PC-9 (cell line): ENCODE results near the gene GTF2H2C.
"Not testable (repeated sequence)": the region's sequence is repeated elsewhere in the genome, so short reads cannot be mapped to it uniquely, and the experiment has no call there.

Source experiments
- CTCF ChIP-seq: fragments of 200-600 bp; sonication (generic); conservative IDR thresholded peaks from 2 replicates; pipeline ENCODE4 v1.6.1; 2017; ENCODE audit warnings: mixed run types, antibody characterized with exemption, mild to moderate bottlenecking, moderate library complexity
- EZH2 ChIP-seq: fragments of 200-600 bp; sonication (generic); IDR thresholded peaks from 2 replicates; pipeline ENCODE4 v1.8.0; 2017; ENCODE audit warnings: antibody characterized with exemption, low read depth

- TF ChIP-seq CTCF, EZH2: not testable (repeated sequence)
Observed at GRCh38 chr5:69566172-69566571, 6.2 kb downstream of the GTF2H2C start.
